CD4-positive, CD25-positive, alpha-beta regulatory T cell (primary cell): Measurements from ENCODE around the gene KCNIP1. TPM values are rescaled to one million over a fixed set of nuclear protein-coding genes. Genes with fewer than 3 reads are reported as not detected.
"Not testable (repeated sequence)": the region's sequence is repeated elsewhere in the genome, so short reads cannot be mapped to it uniquely, and the experiment has no call there.

Experiments
- ATAC-seq, 2 donors: fragments of 150-1000 bp; cut with Tn5 transposase; one replicate each; pipeline ENCODE4 v1.10.0; 2021; ENCODE audit warnings: low read depth in 2 of 2, moderate number of reproducible peaks in 2 of 2, moderate library complexity in 1 of 2
- DNase-seq, 3 donors: peaks; one replicate each; pipeline versions ENCODE4 v3.0.0 to v3.0.0-alpha.2; 2012 to 2022; ENCODE audit warnings: mixed read lengths in 1 of 3
- H3K27ac ChIP-seq: one replicate; pipeline ENCODE4 v1.7.0; 2013; ENCODE audit warnings: mild to moderate bottlenecking, low read length; ENCODE audit not compliant: insufficient read depth, poor library complexity, severe bottlenecking
- H3K27me3 ChIP-seq: one replicate; pipeline ENCODE4 v1.7.0; 2013; ENCODE audit warnings: low read length; ENCODE audit not compliant: control insufficient read depth, insufficient read depth
- H3K36me3 ChIP-seq: one replicate; pipeline ENCODE4 v1.7.0; 2013; ENCODE audit warnings: mild to moderate bottlenecking, low read length, moderate library complexity; ENCODE audit not compliant: control insufficient read depth, insufficient read depth
- H3K4me1 ChIP-seq: 2 replicates; pipeline ENCODE4 v1.7.0; 2013; ENCODE audit warnings: mild to moderate bottlenecking, low read length; ENCODE audit not compliant: insufficient read depth, control insufficient read depth, poor library complexity, severe bottlenecking
- H3K4me3 ChIP-seq: one replicate; pipeline ENCODE4 v1.7.0; 2013; ENCODE audit warnings: low read depth, mild to moderate bottlenecking, low read length, moderate library complexity
- H3K9me3 ChIP-seq, 2 experiments: 1 replicate in 1 of 2; 2 replicates in 1 of 2; pipeline ENCODE4 v1.7.0; 2013; ENCODE audit warnings: low read length in 2 of 2, mild to moderate bottlenecking in 1 of 2, moderate library complexity in 1 of 2; ENCODE audit not compliant: control insufficient read depth in 2 of 2
- H3K27ac Mint-ChIP-seq, 3 donors: one replicate each; pipeline ENCODE4 v1.8.0; 2020 to 2022; ENCODE audit warnings: mild to moderate bottlenecking in 3 of 3, mixed read lengths in 3 of 3, moderate library complexity in 2 of 3
- H3K27me3 Mint-ChIP-seq: one replicate; pipeline ENCODE4 v1.8.0; 2022; ENCODE audit warnings: mild to moderate bottlenecking, mixed read lengths
- H3K36me3 Mint-ChIP-seq: one replicate; pipeline ENCODE4 v1.8.0; 2020; ENCODE audit warnings: mixed read lengths
- H3K4me1 Mint-ChIP-seq, 4 donors: one replicate each; pipeline ENCODE4 v1.8.0; 2020 to 2022; ENCODE audit warnings: mixed read lengths in 4 of 4, mild to moderate bottlenecking in 1 of 4
- H3K4me3 Mint-ChIP-seq, 4 donors: one replicate each; pipeline ENCODE4 v1.8.0; 2020 to 2022; ENCODE audit warnings: mild to moderate bottlenecking in 4 of 4, mixed read lengths in 4 of 4, moderate library complexity in 3 of 4
- H3K9me3 Mint-ChIP-seq, 7 donors: one replicate each; pipeline ENCODE4 v1.8.0; 2020 to 2022; ENCODE audit warnings: mixed read lengths in 7 of 7, mild to moderate bottlenecking in 3 of 7, moderate library complexity in 2 of 7
- polyA plus RNA-seq, 4 donors: library from polyadenylated mRNA; unstranded; fragments of 300-500 nt; fragmentation: Illumina TruSeq; gene quantifications; one replicate each; pipeline ENCODE4 v1.2.3, GENCODE V29; 2021
- total RNA-seq: library from RNA; stranded (reverse); gene quantifications from one replicate; pipeline ENCODE4 v1.2.3, GENCODE V29; 2022

The KCNIP1 gene
- total and polyA plus RNA-seq, 5 donors from 2014 or later = not detected

- H3K9me3 Mint-ChIP-seq = peaks cover 0 to 3% (median 0%) of the 10 kb centered on the region in 7 donors
- H3K4me3 Mint-ChIP-seq = no peak overlapping the region
- Histone ChIP-seq H3K9me3 (no peaks in the 10 kb centered on the region), H3K4me3 (no peak overlapping the region), H3K36me3 (no peaks in the 10 kb centered on the region), H3K4me1 (no peaks in the 10 kb centered on the region), H3K27ac (no peak overlapping the region), H3K27me3 (peaks cover 2% of the 10 kb centered on the region)
- DNase-seq (no peak), ATAC-seq (no peak)
- no peaks in the 10 kb centered on the region for H3K36me3 Mint-ChIP-seq
- H3K27ac Mint-ChIP-seq = no peak overlapping the region
- H3K4me1 Mint-ChIP-seq = no peaks in the 10 kb centered on the region
- peaks cover 12% of the 10 kb centered on the region for H3K27me3 Mint-ChIP-seq
Observed at GRCh38 chr5:170750791-170751190, 247.0 kb downstream of the KCNIP1 start.

- Mint-ChIP-seq H3K4me3 (no peak overlapping the region), H3K27ac (no peak overlapping the region), H3K36me3 (no peaks in the 10 kb centered on the region), H3K27me3 (peaks cover 12% of the 10 kb centered on the region), H3K9me3 (peaks cover 0 to 3% (median 0%) of the 10 kb centered on the region in 7 donors), H3K4me1 (no peaks in the 10 kb centered on the region)
- Histone ChIP-seq H3K4me1 (no peaks in the 10 kb centered on the region), H3K4me3 (no peak overlapping the region), H3K27ac (no peak overlapping the region), H3K9me3 (no peaks in the 10 kb centered on the region), H3K36me3 (no peaks in the 10 kb centered on the region), H3K27me3 (peaks cover 2% of the 10 kb centered on the region)
- ATAC-seq (no peak), DNase-seq (no peak)
Observed at GRCh38 chr5:170751631-170752030, 247.8 kb downstream of the KCNIP1 start.

GRCh38 chr5:170752257-170753215, 248.7 kb downstream of the KCNIP1 start:
- no peak for DNase-seq
- H3K4me1 Mint-ChIP-seq = no peaks in the 10 kb centered on the region
- no peak overlapping the region for H3K4me3 Mint-ChIP-seq
- Histone ChIP-seq H3K4me1 (no peaks in the 10 kb centered on the region), H3K27me3 (peaks cover 2% of the 10 kb centered on the region), H3K27ac (no peak overlapping the region), H3K36me3 (no peaks in the 10 kb centered on the region), H3K9me3 (no peaks in the 10 kb centered on the region), H3K4me3 (no peak overlapping the region)
- ATAC-seq = no peak
- no peaks in the 10 kb centered on the region for H3K9me3 Mint-ChIP-seq
- H3K27me3 Mint-ChIP-seq = peaks cover 12% of the 10 kb centered on the region
- no peaks in the 10 kb centered on the region for H3K36me3 Mint-ChIP-seq
- H3K27ac Mint-ChIP-seq = no peak overlapping the region

- no peaks in the 10 kb centered on the region for H3K9me3 ChIP-seq
- ATAC-seq (no peak), DNase-seq (no peak)
- Mint-ChIP-seq H3K4me3 (no peak overlapping the region), H3K36me3 (no peaks in the 10 kb centered on the region), H3K27me3 (peaks cover 7% of the 10 kb centered on the region), H3K4me1 (no peaks in the 10 kb centered on the region), H3K9me3 (no peaks in the 10 kb centered on the region), H3K27ac (no peak overlapping the region)
- H3K4me1 ChIP-seq = no peaks in the 10 kb centered on the region
- no peak overlapping the region for H3K4me3 ChIP-seq
- no peaks in the 10 kb centered on the region for H3K36me3 ChIP-seq
- H3K27me3 ChIP-seq = peaks cover 2% of the 10 kb centered on the region
- no peak overlapping the region for H3K27ac ChIP-seq
Observed at GRCh38 chr5:170753311-170753710, 249.5 kb downstream of the KCNIP1 start.

GRCh38 chr5:170754508-170754907, 250.7 kb downstream of the KCNIP1 start:
- DNase-seq, H3K36me3 ChIP-seq, H3K27me3 ChIP-seq, H3K9me3 ChIP-seq, H3K27ac Mint-ChIP-seq, ATAC-seq, H3K27ac ChIP-seq, H3K27me3 Mint-ChIP-seq, H3K36me3 Mint-ChIP-seq, H3K4me1 Mint-ChIP-seq, H3K4me3 ChIP-seq, H3K4me3 Mint-ChIP-seq, H3K9me3 Mint-ChIP-seq, H3K4me1 ChIP-seq: not testable (repeated sequence)

- Mint-ChIP-seq H3K4me1 (no peaks in the 10 kb centered on the region), H3K27ac (no peak overlapping the region)
Observed at GRCh38 chr5:170755679-170756456, 252.0 kb downstream of the KCNIP1 start.

GRCh38 chr5:170756691-170757090, 252.9 kb downstream of the KCNIP1 start:
- H3K4me3 Mint-ChIP-seq = no peak overlapping the region
- H3K4me1 Mint-ChIP-seq = no peaks in the 10 kb centered on the region
- no peak overlapping the region for H3K27ac ChIP-seq
- no peaks in the 10 kb centered on the region for H3K4me1 ChIP-seq
- H3K36me3 ChIP-seq = no peaks in the 10 kb centered on the region
- no peaks in the 10 kb centered on the region for H3K36me3 Mint-ChIP-seq
- H3K9me3 ChIP-seq = no peaks in the 10 kb centered on the region
- peaks cover 5% of the 10 kb centered on the region for H3K27me3 Mint-ChIP-seq
- no peaks in the 10 kb centered on the region for H3K27me3 ChIP-seq
- no peak overlapping the region for H3K4me3 ChIP-seq
- DNase-seq (no peak), ATAC-seq (no peak)
- no peak overlapping the region for H3K27ac Mint-ChIP-seq
- peaks cover 0 to 2% (median 0%) of the 10 kb centered on the region in 7 donors for H3K9me3 Mint-ChIP-seq

More at GRCh38 chr5:170755679-170756456, 252.0 kb downstream of the KCNIP1 start:
- H3K36me3 Mint-ChIP-seq = no peaks in the 10 kb centered on the region
- H3K36me3 ChIP-seq = no peaks in the 10 kb centered on the region
- peaks cover 0 to 2% (median 0%) of the 10 kb centered on the region in 7 donors for H3K9me3 Mint-ChIP-seq
- no peak for ATAC-seq
- H3K27me3 Mint-ChIP-seq = peaks cover 5% of the 10 kb centered on the region
- no peak overlapping the region for H3K4me3 Mint-ChIP-seq
- DNase-seq = no peak
- no peaks in the 10 kb centered on the region for H3K27me3 ChIP-seq
- no peak overlapping the region for H3K4me3 ChIP-seq
- no peaks in the 10 kb centered on the region for H3K4me1 ChIP-seq
- no peak overlapping the region for H3K27ac ChIP-seq
- no peaks in the 10 kb centered on the region for H3K9me3 ChIP-seq
